Measurements from ENCODE around the gene LIN9.

Gene LIN9

GRCh38 chr1:226335661-226336060 is 26.7 kb upstream of the LIN9 start:
- no peak overlapping the region for H3K27ac ChIP-seq
- TF ChIP-seq CTCF (conservative IDR thresholded peaks at IDR 0.05) (no peak), ZFX (IDR thresholded peaks at IDR 0.05) (no peak)

- TF ChIP-seq ZFX (IDR thresholded peaks at IDR 0.05) (no peak), CTCF (conservative IDR thresholded peaks at IDR 0.05) (no peak)
- H3K27ac ChIP-seq, result no peak overlapping the region
Observed at GRCh38 chr1:226332947-226333346, 24.0 kb upstream of the LIN9 start.

GRCh38 chr1:226329237-226329636 is 20.3 kb upstream of the LIN9 start:
- TF ChIP-seq CTCF (conservative IDR thresholded peaks at IDR 0.05), result no peak
- no peak for TF ChIP-seq ZFX (IDR thresholded peaks at IDR 0.05)
- H3K27ac ChIP-seq, result no peak overlapping the region

- TF ChIP-seq ZFX (IDR thresholded peaks at IDR 0.05), result no peak
- no peak overlapping the region for H3K27ac ChIP-seq
Observed at GRCh38 chr1:226327761-226328162, 18.8 kb upstream of the LIN9 start.

- no peak overlapping the region for H3K27ac ChIP-seq
- no peak for TF ChIP-seq CTCF (conservative IDR thresholded peaks at IDR 0.05)
- TF ChIP-seq ZFX (IDR thresholded peaks at IDR 0.05), result no peak
Observed at GRCh38 chr1:226325178-226325577, 16.2 kb upstream of the LIN9 start.

GRCh38 chr1:226324479-226324878 is 15.5 kb upstream of the LIN9 start:
- no peak overlapping the region for H3K27ac ChIP-seq
- TF ChIP-seq CTCF (conservative IDR thresholded peaks at IDR 0.05) (no peak), ZFX (IDR thresholded peaks at IDR 0.05) (no peak)

GRCh38 chr1:226322986-226323385 is 14.0 kb upstream of the LIN9 start:
- TF ChIP-seq ZFX (IDR thresholded peaks at IDR 0.05) (no peak), CTCF (conservative IDR thresholded peaks at IDR 0.05) (no peak)
- no peak overlapping the region for H3K27ac ChIP-seq

- TF ChIP-seq CTCF (conservative IDR thresholded peaks at IDR 0.05), result no peak
- TF ChIP-seq ZFX (IDR thresholded peaks at IDR 0.05), result no peak
- H3K27ac ChIP-seq, result no peak overlapping the region
Observed at GRCh38 chr1:226320930-226321329, 12.0 kb upstream of the LIN9 start.
